Duodenal mucosa (tissue), 2 donors: ENCODE data around the gene SLC27A6.

Experiments used
- H3K27ac ChIP-seq: one replicate; pipeline ENCODE4 v1.7.0; 2013; ENCODE audit warnings: low read depth, low read length
- H3K27me3 ChIP-seq, 2 donors: one replicate each; pipeline ENCODE4 v1.7.0; 2013; ENCODE audit warnings: low read length in 2 of 2, control low read depth in 1 of 2; ENCODE audit not compliant: insufficient read depth in 2 of 2, control insufficient read depth in 1 of 2
- H3K36me3 ChIP-seq, 2 donors: one replicate each; pipeline ENCODE4 v1.7.0; 2013; ENCODE audit warnings: low read length in 2 of 2, control low read depth in 1 of 2; ENCODE audit not compliant: insufficient read depth in 2 of 2, control insufficient read depth in 1 of 2
- H3K4me1 ChIP-seq, 2 donors: one replicate each; pipeline ENCODE4 v1.7.0; 2013; ENCODE audit warnings: low read length in 2 of 2, control low read depth in 1 of 2; ENCODE audit not compliant: insufficient read depth in 2 of 2, control insufficient read depth in 1 of 2
- H3K4me3 ChIP-seq, 2 donors: one replicate each; pipeline ENCODE4 v1.7.0; 2013; ENCODE audit warnings: low read length in 2 of 2, low read depth in 1 of 2
- H3K9ac ChIP-seq, 2 donors: one replicate each; pipeline ENCODE4 v1.7.0; 2013; ENCODE audit warnings: low read length in 2 of 2, low read depth in 1 of 2
- H3K9me3 ChIP-seq, 2 donors: one replicate each; pipeline ENCODE4 v1.7.0; 2013; ENCODE audit warnings: low read length in 2 of 2, control low read depth in 1 of 2; ENCODE audit not compliant: control insufficient read depth in 1 of 2

The SLC27A6 gene

DNA sequence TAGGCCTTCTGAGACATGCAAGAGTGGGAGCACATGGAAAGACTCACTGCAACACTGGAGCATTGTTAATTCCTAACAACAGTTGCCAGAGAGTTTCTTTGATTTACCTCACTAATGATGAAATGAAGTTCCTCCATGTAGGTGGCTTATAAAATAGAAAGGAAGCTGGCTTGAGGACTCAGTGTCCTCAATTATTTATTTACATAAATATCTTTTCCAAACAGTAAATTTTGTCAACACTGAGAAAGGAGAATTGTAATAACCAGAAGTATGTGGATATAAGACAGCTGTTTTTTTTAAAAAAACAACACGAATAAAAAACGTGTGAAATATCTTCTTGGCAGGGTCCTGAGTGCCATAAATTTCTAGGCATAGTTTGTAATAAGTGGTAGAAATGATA is 9.1 kb upstream of the SLC27A6 start:
- Histone ChIP-seq H3K4me3 (no peak overlapping the region), H3K9ac (no peak overlapping the region), H3K36me3 (no peaks in the 10 kb centered on the region), H3K4me1 (no peaks in the 10 kb centered on the region), H3K27ac (no peak overlapping the region), H3K27me3 (no peaks in the 10 kb centered on the region), H3K9me3 (no peaks in the 10 kb centered on the region)

DNA sequence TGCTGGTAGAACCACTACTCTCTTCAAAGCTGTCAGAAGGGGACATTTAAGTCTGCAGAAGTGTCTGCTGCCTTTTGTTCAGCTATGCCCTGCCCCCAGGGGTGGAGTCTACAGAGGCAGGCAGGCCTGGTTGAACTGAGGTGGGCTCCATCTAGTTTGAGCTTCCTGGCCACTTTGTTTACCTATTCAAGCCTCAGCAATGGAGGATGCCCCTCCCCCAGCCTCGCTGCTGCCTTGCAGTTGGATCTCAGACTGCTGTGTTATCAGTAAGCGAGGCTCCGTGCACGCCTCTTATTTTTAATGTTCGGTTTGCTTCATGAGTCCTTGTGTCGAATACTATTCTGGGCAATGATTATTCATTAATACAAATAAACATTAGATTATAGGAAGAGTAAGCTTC is 3.1 kb upstream of the SLC27A6 start:
- Histone ChIP-seq H3K27ac (no peak overlapping the region), H3K9ac (no peak overlapping the region), H3K4me3 (no peak overlapping the region), H3K27me3 (no peaks in the 10 kb centered on the region), H3K4me1 (no peaks in the 10 kb centered on the region), H3K9me3 (no peaks in the 10 kb centered on the region), H3K36me3 (no peaks in the 10 kb centered on the region)

DNA sequence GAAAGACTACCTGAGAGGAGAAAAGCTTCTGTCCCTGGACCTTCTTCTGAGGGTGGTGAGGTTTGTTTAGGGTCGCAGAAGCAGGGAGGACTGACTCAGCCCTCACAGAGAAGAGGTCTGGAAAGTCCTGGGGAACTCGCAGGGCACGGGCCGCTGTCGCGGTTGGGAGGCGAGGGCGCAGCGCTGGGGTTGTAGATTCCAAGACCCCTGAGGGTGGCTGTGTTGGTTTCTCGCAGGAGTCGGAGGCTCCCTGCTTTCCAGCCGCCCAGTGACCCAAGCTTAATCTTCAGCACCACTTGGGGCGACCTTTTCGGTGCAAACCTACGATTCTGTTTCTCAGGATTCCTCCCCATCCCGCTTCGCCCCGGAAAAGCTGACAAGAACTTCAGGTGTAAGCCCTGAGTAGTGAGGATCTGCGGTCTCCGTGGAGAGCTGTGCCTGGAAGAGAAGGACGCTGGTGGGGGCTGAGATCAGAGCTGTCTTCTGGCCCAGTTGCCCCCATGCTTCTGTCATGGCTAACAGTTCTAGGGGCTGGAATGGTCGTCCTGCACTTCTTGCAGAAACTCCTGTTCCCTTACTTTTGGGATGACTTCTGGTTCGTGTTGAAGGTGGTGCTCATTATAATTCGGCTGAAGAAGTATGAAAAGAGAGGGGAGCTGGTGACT is 482 bp downstream of the SLC27A6 start:
- Histone ChIP-seq H3K9me3 (no peaks in the 10 kb centered on the region), H3K4me3 (peak overlapping the region; percentile 14 to 16), H3K27me3 (no peaks in the 10 kb centered on the region), H3K4me1 (no peaks in the 10 kb centered on the region), H3K9ac (no peak overlapping the region), H3K36me3 (no peaks in the 10 kb centered on the region), H3K27ac (no peak overlapping the region)

DNA sequence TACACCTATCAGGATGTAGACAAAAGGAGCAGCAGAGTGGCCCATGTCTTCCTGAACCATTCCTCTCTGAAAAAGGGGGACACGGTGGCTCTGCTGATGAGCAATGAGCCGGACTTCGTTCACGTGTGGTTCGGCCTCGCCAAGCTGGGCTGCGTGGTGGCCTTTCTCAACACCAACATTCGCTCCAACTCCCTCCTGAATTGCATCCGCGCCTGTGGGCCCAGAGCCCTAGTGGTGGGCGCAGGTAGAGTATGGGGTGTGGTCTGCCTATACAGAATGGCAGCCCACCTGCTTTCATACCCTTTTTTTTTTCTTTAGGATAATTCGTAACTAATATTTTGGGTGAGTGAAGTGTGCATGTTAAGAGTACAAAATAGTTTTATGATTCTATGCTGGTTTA is 1.1 kb downstream of the SLC27A6 start:
- Histone ChIP-seq H3K4me1 (no peaks in the 10 kb centered on the region), H3K27ac (no peak overlapping the region), H3K27me3 (no peaks in the 10 kb centered on the region), H3K36me3 (no peaks in the 10 kb centered on the region), H3K9ac (no peak overlapping the region), H3K4me3 (no peak overlapping the region), H3K9me3 (no peaks in the 10 kb centered on the region)

DNA sequence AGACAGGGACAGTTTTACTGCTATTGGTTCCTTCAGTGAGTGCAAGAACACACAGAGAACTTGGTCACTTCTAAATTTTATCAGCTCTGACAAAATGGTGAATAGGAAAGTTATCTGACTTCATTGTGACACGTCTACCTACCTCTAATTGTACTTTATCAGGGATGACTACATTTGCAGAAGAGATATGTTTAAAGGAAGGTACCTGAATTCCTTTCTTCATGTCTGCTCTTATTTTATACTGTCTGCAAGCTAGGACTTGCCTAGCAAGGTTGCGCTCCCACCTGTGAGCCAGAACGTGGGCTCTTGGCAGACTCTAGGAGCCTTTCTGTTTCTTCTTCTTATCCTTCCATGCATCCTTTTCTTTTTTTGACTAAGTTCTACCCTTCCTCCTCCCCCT is 1.6 kb downstream of the SLC27A6 start:
- H3K27ac ChIP-seq, result no peak overlapping the region
- no peaks in the 10 kb centered on the region for H3K9me3 ChIP-seq
- no peak overlapping the region for H3K4me3 ChIP-seq

DNA sequence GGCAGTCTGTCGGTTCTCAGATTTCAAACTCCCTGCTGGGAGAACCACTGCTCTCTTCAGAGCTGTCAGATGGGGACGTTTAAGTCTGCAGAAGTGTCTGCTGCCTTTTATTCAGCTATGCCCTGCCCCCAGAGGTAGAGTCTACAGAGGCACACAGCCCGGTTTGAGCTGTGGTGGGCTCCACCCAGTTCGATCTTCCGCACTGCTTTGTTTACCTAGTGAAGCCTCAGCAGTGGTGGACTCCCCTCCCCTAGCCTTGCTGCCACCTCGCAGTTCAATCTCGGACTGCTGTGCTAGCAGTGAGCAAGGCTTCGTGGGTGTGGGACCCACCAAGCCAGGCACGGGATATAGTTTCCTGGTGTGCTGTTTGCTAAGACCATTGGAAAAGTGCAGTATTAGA is 8.0 kb downstream of the SLC27A6 start:
- H3K4me1 ChIP-seq, result no peaks in the 10 kb centered on the region
- H3K4me3 ChIP-seq, result no peak overlapping the region
- no peak overlapping the region for H3K27ac ChIP-seq
- H3K27me3 ChIP-seq, result no peaks in the 10 kb centered on the region
- H3K9me3 ChIP-seq, result no peaks in the 10 kb centered on the region
- no peak overlapping the region for H3K9ac ChIP-seq
- no peaks in the 10 kb centered on the region for H3K36me3 ChIP-seq

More for the DNA sequence above, 1.6 kb downstream of the SLC27A6 start:
- Histone ChIP-seq H3K36me3 (no peaks in the 10 kb centered on the region), H3K27me3 (no peaks in the 10 kb centered on the region), H3K4me1 (no peaks in the 10 kb centered on the region), H3K9ac (no peak overlapping the region)

DNA sequence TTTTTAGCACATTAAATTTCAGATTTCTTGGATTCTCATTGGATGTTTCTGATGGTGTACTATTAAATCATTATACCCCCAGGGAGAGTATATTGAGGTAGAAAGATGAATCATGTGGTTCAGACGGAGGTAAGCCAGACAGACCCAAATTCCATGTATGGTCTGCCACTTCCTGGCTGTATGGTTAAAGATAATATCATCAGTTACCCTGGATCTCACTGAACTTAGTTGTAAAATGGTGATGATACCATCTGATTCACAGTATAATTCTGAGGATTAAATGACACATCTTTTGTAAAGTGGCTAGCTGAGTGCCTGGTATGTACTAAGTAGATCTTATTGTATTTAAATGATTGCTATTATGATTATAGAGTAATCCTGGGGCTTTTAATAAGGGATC is 9.3 kb downstream of the SLC27A6 start:
- H3K4me3 ChIP-seq, result no peak overlapping the region
- no peaks in the 10 kb centered on the region for H3K36me3 ChIP-seq
- H3K4me1 ChIP-seq, result no peaks in the 10 kb centered on the region
- no peak overlapping the region for H3K27ac ChIP-seq
- H3K27me3 ChIP-seq, result no peaks in the 10 kb centered on the region
- H3K9me3 ChIP-seq, result no peaks in the 10 kb centered on the region
- no peak overlapping the region for H3K9ac ChIP-seq

DNA sequence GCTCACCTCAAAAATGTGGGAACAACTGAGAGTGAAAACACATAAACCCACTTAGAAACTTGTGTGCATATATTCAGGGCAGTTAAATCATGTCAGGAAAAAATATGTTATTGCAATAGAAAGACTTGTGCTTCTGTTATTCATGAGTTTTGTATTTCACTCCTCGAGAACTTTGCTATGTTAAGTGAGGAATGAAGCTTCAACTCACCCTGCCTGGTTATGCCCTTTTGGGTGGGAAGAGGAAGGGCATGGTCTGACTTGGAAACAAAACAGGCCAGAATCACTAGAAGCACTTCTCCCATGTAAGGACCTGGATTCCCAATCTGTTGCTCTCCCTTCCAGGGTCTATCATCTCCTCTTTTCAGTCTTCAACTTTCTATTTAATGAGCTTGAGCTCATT is 14.5 kb downstream of the SLC27A6 start:
- Histone ChIP-seq H3K36me3 (no peaks in the 10 kb centered on the region), H3K4me1 (no peaks in the 10 kb centered on the region), H3K9me3 (no peaks in the 10 kb centered on the region), H3K27ac (no peak overlapping the region), H3K4me3 (no peak overlapping the region), H3K27me3 (no peaks in the 10 kb centered on the region), H3K9ac (no peak overlapping the region)

DNA sequence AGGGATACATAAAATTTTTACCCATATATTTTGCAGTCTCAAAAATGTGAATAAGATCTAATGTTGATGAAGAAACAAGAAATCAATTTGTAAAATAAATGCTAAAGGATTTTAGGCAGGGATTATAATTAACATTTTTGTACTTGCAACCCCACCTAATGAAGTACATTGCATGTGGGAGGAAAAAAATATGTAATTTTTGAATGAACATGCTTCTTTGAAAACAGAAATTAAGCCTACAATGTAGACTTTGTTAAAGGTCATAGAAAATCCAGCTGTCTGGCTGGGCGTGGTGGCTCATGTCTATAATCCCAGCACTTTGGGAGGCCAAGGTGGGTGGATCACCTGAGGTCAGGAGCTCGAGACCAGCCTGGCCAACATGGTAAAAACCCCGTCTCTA is 15.6 kb downstream of the SLC27A6 start:
- Histone ChIP-seq H3K27me3 (no peaks in the 10 kb centered on the region), H3K36me3 (no peaks in the 10 kb centered on the region), H3K9me3 (no peaks in the 10 kb centered on the region), H3K27ac (no peak overlapping the region), H3K9ac (no peak overlapping the region), H3K4me3 (no peak overlapping the region), H3K4me1 (no peaks in the 10 kb centered on the region)

DNA sequence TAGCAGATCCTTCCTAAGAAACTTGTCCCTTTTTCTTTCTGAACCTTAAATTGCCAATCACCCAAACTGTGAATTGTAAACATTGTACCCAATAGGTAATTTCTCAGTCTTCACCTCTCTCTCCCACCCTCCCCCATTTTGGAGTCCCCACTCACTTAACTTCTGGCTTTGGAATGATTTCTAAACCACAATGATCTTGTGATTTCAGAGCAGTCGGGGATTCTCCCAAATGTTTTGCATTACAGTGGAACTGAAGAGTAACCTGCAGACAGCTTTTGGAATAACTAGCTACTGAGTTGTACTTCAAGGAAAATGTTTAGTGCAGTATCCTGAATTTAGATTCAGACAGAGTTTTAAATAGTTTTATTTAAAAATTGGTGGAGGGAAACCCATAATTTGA is 19.2 kb downstream of the SLC27A6 start:
- no peaks in the 10 kb centered on the region for H3K4me1 ChIP-seq

DNA sequence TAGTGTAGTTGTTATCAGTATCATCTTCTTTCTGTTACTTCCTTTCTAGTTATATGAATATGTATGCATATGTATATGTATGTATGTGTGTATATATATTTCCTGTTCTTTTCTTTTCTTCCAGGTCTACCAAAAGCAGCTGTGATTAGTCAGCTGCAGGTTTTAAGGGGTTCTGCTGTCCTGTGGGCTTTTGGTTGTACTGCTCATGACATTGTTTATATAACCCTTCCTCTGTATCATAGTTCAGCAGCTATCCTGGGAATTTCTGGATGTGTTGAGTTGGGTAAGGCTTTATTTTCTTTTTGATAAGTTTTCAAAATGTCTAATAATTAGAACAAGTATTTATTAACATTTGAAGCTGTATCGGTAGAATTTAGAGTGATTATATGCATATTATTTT is 23.2 kb downstream of the SLC27A6 start:
- H3K4me1 ChIP-seq, result no peaks in the 10 kb centered on the region
- no peak overlapping the region for H3K4me3 ChIP-seq
- no peak overlapping the region for H3K27ac ChIP-seq
- H3K9me3 ChIP-seq, result no peaks in the 10 kb centered on the region
- H3K36me3 ChIP-seq, result no peaks in the 10 kb centered on the region
- no peaks in the 10 kb centered on the region for H3K27me3 ChIP-seq
- no peak overlapping the region for H3K9ac ChIP-seq

More for the DNA sequence above, 19.2 kb downstream of the SLC27A6 start:
- Histone ChIP-seq H3K4me3 (no peak overlapping the region), H3K36me3 (no peaks in the 10 kb centered on the region), H3K9ac (no peak overlapping the region), H3K27me3 (no peaks in the 10 kb centered on the region), H3K27ac (no peak overlapping the region), H3K9me3 (no peaks in the 10 kb centered on the region)
